Brain pericyte (primary cell): Measurements from ENCODE around the gene PPP2R5C.
A peak's percentile ranks its signal among the peaks of the same experiment; 100 is the strongest.
"Not testable (repeated sequence)": the region's sequence is repeated elsewhere in the genome, so short reads cannot be mapped to it uniquely, and the experiment has no call there.

ENCODE experiments used
- DNase-seq: peaks from one replicate; pipeline ENCODE4 v3.0.0-alpha.2; 2012; ENCODE audit warnings: low read depth, low spot score

The PPP2R5C gene

DNA sequence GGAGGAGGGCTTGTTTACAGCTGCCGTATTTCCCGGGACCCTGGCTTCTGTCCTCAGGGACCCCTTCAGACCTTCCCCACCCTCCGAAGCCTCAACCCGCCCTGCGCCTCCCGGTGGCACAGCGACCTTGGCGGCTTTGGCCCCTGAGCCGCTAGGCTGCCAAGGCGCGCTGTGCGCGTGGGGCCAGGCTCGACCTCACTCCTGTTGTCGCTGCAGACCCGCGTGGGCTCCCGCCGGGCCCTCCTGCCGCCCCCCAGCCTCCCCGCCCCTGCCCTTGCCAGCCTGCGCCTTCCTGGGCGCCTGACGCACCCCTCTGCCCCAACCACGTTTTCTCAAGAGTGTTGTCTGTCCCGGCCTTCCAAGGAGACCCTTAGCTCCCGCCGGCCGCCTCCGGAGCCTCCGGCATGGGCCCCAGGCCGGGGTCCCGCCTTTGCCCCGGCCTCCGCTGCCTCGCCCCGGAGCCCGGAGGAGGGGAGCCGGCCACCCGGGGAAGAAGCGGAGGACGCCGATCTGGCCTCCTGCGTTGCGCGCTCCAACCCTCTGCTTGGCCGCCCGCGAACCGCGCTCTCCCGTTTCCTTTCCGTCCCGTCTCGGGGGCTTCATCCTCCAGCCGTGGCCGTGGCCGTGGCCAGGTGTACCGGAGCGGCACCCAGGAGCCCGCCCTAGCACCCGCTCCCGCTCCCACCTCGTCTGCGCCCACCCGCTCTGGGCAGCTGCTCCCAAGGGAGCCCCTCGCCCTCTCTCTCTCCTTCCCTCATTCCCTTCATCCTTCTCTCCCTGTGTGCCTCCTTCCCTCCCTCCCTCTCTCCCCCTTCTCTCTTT, 19.9 kb downstream of the PPP2R5C start:
- DNase-seq: no peak

DNA sequence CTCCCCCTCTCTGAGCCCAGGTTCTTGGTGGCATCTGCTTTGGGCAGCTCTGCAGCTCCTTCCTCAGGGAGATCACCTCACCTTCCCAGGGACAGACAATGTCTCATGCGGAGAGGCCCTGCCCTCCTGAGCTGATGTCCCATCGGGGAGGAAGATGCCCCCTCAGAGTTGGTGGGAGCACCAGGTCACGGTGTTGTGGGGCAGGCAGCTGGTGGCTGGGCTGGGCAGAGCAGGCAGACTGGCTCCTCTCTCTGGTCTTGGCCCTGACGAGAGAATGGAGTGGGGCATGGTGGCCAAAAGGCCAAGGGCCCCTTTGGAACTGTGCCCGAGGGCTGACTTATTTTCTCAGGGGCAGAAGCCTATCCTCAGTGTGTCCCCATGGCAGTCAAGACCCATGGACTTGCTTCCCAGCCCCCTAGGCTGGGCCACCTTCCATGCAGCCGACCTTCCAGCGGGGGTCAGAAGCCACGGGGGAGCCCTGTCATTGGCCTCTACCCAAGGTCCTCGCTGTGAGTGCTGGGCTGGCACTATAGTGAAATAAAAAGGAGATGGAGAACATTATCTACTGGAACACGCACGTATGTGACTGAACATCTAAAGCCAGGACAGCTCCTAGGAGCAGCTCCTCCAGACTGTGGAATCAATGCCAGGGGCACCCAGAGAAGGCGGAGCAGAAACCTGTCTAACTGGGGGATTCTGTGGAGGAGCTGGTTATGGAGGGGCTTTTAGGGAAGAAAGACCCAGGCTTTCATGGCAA, 21.9 kb downstream of the PPP2R5C start:
- DNase-seq: no peak

DNA sequence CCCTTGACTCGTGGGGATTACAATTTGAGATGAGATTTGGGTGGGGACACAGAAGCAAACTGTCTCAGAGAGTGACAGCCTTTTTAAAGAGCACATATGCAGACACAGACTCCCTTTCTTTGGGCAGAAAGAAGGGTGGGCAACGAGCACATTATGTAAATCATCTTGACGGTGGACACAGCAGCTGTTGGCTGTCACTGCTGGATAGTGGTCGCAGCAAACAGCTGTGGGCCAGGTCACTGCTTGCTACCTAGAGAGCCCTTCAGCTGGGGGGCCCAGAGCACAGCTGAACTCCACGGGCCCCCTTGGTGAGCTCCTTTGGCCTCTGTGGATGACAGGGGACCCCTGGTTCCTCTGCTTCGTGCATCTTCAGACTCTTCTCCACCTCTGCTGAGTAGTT, 23.1 kb downstream of the PPP2R5C start:
- no peak for DNase-seq

DNA sequence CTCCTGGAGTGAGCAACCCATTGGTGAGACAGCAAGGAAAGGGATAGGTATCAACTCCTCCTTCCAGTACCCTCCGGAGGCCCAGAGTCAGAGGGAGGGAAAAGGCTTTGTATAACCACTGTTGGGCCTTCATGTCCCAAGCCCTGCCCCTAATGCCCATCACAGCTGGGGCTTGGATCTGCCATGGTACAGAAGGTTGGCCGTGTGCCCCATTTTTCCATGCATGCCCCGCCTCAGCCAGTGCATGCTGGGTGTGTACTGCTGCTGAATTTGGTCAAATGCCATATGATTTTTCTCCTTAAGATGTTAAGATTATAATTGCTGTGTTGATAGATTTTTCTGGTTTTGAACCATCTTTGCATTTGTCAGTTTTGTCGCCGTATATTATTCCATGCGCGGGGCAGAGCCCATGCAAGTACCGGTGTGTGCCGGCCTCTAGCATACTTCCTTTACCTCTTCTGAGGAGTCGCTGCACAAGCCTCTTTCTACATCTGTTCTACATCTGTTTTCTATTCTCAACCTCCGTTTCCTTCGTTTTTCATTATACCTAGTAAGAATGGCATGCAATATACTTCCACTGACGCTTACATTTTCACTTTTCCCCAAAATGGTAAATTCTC, 26.6 kb downstream of the PPP2R5C start:
- DNase-seq: no peak

DNA sequence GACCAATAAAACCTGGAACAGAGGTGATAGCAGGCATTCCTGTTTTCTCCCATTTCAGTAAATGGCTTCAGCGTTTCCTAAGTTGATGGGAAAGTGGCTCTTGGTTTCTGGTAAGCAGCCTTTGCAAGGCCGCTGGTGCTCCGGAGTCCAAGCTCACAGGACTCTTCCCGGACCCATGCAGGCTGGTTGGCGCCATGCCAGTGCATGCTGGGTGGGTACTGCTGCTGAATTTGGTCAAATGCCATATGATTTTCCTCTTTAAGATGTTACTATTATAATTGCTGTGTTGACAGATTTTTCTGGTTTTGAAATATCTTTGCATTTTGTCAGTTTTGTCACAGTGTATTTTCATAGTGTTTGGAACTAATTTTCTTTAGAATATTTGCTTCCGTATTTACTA, 27.7 kb downstream of the PPP2R5C start:
- DNase-seq: no peak

DNA sequence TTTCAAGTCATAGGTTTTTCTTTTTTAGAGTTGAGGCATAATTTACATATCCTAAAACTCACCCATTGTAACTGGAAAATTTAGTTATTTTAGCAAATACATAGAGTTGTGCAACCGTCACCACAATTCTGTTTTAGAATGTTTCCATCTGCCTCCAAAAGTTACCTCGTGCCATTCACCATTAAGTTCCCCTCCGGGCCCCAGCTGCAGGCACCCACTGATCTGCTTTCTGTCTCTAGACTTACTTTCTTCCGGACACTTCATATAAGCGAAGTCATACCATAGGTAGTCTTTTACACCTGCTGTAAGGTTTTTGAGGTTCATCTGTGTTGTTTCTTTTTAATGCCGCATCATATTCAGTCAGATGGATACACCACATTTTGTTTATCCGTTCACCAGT, 28.7 kb downstream of the PPP2R5C start:
- DNase-seq: no peak

DNA sequence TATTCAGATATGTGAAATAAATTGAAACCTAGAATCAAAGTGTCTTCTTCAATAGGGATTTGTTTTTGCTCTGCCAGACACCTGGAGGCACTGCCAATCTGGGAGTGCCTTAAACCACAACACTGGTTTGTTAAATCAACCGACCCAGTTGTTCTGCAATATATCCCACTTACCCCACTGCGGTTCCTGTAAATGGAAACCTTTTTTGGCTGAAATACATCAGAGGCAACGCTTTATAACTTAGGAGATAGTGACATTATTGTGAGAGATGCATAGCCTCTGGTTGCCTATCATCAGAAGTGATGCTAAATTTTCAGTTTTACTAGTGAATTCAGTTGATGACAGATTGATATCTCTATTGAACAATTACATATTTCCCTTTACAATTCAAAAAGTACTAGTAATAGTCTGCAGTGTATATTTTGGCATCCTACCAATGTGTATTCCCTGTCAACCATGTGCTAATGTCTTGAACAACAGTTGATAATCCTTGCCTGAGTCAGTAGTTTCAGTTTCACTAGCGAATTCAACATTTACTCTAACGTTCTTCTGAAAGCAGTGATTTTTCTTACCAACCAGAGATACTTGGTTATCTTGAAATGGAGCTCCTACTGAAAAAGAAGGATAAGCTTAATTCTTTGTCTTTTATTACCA, 30.5 kb downstream of the PPP2R5C start:
- DNase-seq: no peak

DNA sequence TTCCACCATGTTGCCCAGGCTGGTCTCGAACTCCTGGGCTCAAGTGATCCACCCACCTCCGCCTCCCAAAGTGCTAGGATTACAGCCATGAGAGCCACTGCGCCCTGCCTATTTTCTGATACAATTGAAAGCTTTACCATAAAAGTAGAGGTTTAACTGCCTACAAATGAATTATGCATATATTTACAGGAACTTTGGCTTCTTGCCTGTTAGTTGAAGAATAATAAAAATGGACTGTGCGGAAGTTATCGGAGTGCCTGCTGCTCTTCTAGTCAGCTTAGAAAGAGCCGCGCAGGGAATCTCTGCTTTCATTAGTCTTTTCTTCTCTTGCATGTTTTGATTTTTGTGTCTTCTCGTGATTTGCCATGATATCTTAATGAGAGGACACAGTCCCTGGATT, 34.5 kb downstream of the PPP2R5C start:
- DNase-seq: no peak

DNA sequence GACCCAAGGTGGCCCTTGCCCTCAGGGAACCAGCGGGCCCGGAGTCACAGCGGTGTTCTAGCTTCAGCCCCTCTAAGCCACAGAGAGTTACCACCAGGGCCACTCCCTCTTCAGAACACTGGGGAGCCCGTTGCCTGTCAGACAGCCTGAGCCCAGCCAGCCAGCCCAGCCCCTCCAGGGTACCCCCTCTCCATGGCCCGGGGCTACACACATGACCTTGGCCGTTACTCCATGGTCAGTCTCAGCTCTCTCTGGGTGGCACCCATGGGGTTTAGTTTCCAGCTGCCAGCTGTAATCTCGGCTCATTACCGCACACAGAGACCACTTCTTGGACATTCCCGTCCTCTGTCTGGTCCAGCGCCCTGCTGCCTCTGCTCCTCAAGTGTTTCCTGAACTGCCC, 35.0 kb downstream of the PPP2R5C start:
- DNase-seq: no peak

DNA sequence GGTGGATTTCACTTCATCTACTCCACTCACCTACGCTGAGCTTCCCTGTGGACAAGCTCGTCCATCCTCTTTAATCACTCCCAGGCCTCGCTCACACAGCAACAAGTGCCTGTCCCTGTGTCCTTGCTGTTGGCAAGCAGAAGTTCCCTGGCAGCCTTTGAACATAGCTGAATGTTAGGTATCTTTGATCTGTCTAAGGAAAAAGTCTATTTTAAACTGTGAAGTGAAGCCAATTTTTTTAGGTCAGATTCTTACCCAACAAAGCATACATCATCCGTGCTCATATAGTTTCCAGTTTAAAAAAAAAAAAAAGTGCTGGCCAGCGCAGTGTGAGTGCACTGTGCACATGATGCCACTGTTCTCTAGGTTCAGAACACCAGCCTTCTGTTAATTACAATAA, 36.3 kb downstream of the PPP2R5C start:
- no peak for DNase-seq

DNA sequence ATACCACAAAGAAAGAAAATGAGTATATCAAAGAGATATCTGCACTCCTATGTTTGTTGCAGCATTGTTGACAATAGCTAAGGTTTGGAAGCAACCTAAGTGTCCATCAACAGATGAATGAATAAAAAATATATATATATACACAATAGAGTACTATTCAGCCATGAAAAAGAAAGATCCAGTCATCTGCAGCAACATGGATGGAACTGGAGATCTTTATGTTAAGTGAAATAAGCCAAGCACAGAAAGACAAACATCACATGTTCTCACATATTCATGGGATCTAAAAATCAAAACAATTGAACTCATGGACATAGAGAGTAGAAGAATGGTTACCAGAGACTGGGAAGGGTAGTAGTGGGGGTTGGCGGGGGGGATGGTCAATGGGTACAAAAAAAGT, 42.9 kb downstream of the PPP2R5C start:
- DNase-seq: not testable (repeated sequence)

DNA sequence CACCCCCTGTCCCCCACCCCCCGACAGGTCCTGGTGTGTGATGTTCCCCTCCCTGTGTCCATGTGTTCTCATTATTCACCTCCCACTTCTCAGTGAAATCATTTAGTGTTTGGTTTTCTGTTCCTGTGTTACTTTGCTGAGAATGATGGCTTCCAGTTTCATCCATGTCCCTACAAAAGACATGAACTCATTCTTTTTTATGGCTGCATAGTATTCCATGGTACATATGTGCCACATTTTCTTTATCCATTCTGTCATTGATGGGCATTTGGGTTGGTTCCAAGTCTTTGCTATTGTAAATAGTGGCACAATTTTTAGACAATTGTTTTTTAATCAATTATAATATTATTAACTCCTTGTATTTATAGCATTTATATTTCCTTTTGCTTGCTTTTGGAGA, 44.7 kb downstream of the PPP2R5C start:
- not testable (repeated sequence) for DNase-seq

DNA sequence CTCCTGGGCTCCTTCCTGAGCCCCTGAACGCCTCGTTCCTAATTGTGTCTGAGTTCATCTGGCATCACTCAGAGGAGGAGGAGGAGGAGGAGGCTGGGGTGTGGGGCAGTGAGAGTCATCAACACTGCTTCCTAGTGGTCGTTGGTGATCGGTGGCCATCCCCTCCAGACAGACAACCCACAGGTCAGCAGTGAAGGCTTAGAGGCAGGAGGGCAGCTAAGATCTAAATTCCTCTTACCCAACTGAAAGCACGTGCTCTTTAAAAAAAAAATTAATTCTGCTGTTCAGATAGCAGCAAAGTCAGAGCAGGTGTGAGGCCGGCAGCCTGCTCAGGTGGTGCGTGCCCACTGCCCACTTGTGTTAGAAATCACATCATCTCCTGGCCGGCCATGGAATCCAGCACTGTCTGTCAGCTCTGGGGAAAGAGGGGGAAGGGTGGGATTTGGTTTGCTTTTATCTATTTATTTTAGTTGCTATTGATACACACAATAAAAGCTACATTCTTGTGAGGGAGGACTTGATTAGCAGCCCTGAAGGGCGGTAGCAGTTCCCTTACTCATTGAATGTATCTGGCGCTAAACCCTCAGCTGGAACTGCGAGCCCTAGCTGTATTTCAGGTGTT, 46.6 kb downstream of the PPP2R5C start:
- no peak for DNase-seq

DNA sequence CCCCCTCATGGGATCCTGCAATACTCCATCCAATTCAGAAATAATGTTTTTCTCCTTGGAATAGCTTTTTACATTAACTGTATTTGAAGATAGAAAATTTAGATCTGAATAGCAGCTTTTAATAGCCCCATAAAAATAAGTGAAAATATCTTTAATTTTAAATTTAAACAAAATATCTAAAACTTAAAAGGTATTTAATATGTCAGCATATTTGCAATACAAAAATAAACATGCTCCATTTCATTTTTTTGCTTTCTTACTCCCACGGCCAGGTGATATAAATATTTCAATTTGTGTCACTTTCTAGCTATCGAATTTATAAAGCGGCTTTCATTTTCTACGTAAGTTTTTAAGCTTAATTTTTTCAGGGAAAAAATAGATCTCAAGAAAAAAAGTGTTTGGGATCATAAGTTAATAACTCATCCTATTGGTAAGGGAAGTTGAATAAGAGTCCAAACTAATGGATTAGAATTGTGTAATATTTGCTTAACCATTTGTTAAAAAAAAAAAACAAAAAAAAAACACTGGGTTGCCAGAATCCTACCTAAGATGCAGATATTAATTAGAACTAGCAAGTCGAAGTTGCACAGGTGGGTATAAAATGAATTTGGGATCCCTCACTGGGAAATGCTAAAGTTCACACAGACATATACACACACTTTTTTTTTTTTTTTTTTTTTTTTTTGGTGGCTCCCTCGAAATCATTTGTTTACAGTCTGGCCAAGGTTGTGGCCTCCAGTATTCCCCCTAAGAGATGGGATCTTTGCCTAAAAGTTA, 47.6 kb downstream of the PPP2R5C start:
- no peak for DNase-seq

DNA sequence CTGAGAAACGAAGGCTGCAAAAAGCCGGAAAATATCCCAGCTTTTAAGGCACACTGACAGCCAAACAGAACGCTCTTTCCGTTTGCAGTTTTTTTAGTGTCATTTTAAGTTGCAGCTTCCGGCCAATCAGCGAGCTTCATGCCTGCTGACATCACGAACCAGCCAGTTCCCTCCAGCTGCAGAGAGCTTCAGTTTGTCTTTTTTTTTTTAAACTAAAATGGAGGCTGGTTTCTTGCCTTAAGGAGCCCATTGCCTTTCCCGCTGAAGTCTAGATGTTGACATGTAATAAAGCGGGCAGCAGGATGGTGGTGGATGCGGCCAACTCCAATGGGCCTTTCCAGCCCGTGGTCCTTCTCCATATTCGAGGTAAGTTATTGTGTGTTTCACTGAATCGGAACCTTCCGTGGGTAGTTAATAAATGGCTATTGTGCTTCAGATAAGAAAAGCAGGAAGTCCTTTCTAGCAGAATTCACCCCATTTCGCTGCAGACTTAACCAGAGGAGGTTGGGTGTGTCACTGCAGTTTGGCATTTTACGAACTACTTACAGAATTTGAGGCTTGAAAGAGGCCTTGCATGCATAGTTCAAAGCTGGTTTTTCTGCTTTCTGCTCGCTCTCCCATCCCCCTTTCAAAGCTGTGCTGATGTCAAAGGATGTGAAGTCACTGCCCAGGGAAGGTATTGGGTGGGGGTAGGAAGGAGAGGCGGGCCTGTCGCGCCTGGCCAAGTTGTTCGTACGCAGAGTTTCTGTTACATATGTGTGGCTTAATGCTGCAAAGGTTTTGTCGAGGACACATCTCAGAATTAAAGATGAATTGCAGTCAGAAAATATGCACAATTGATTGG, 48.4 kb downstream of the PPP2R5C start:
- peak; percentile 78 for DNase-seq

DNA sequence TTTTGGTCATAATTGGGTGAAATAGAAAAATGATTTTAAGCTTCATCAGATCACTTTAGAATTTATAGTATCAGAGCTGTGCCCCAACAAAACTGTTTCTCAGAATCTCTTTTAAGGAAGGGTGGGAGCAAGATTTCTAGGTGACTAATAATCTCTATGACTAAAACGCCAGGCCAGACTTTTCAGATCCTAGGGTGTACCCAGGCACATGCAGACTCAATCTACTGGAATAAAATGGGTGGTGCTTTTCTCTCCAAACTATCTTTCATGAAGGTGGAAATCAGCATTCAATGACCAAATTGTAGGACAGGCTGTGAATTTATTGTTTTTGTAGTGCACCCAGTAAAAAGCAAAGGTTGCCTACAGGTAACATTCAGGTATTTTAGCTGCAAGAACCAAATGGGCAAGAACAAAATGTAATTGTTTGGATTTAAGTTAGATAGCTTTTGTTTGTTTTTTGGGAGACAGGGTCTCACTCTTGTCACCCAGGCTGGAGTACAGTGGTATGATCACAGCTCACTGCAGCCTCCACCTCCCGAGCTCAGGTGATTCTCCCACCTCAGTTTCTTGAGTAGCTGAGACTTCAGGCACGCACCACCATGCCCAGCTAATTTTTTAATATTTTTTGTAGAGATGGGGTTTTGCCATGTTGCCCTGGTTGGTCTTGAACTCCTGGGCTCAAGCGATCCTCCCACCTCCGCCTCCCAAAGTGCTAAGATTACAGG, 49.5 kb downstream of the PPP2R5C start:
- DNase-seq: no peak

DNA sequence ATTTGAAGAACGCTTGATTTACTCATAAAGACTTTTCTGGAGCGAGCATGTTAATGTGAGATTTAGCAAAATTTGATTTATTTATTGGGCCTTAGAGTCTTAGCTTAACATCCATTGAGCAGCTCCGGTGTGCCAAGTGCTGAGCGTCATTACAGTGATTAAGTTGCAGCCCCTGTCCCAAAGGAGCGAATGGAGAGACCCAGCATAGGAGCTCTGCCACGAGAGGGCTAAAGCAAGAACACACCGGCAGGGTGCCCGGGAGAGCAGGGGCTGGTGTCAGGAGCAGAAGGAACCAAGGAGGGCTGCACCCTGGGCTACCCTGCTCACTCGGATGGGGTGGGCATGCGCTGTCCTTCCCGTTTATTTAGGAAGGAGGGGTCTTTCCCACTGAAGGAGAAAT, 50.6 kb downstream of the PPP2R5C start:
- no peak for DNase-seq

DNA sequence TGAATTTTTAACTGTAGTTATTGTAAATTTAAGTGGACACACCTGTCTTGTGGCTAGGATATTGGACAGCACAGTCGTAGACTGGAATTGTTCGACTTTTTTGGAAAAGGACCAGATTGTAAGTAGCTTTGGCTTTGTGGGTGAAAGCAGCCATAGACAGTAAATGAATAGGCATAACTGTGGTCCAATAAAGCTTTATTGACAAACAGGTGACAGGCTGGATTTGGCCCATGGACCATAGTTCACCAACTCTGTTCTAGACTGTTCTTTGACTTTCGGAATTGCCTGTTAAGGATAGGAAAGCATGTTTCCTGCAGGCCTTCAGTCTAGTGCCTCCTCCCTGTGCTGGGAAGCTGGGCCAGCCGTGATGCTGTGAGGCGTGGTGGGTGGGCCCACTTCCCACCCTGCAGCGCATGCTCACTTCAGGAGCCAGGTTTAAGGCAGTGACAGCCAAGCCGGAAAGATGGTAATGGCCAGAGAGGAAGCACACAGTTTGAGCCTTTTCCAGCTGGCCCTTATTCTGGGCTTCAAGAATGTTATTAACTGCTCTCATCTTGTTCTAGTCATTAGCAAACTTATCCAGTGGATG, 51.8 kb downstream of the PPP2R5C start:
- DNase-seq: no peak

DNA sequence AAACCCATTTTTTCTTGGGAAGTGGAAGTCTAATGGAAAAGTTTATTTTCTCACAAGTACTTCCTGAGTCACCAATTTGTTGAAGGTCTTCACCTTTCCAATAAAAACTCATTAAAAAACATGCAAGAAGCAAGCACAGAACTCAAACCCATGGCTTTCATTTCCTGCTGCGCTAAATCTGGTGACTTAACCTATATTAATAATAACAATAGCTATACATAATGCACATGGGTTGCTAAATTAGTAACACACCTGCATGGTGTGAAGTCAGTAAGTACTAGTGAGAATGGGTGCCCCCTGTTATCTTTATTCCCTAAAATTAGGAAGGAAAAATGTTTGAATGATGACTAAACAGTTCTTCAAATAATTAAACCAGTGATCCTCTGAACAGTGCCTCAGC, 52.3 kb downstream of the PPP2R5C start:
- DNase-seq: no peak
